SK-N-SH treated with all-trans-retinoic acid at 6 μM for 48 hours (cell line): Measurements from ENCODE around the gene RBFOX1.

Experiments
- ARNTL ChIP-seq: fragments of 450-650 bp; formaldehyde crosslinking; IDR thresholded peaks from 2 replicates; pipeline ENCODE4 v1.5.0; 2020; ENCODE audit warnings: low read depth, mild to moderate bottlenecking, moderate library complexity, borderline replicate concordance
- ISL1 ChIP-seq: fragments of 250-450 bp; sonication (Bioruptor Pico); IDR thresholded peaks from 2 replicates; pipeline ENCODE4 v2.1.2; 2022; ENCODE audit warnings: mild to moderate bottlenecking, moderate library complexity
- OSR1 ChIP-seq: fragments of 250-450 bp; sonication (Bioruptor Pico); IDR thresholded peaks from 2 replicates; pipeline ENCODE4 v1.8.0; 2022; ENCODE audit warnings: moderate library complexity, mild to moderate bottlenecking, inconsistent platforms
- PPARA ChIP-seq: fragments of 250-450 bp; sonication (Bioruptor Pico); IDR thresholded peaks from 2 replicates; pipeline ENCODE4 v1.5.0; 2020; ENCODE audit warnings: mild to moderate bottlenecking, borderline replicate concordance
- RARB ChIP-seq: fragments of 250-450 bp; sonication (Bioruptor Pico); IDR thresholded peaks from 2 replicates; pipeline ENCODE4 v1.8.0; 2021; ENCODE audit warnings: mild to moderate bottlenecking, moderate library complexity
- SNAI2 ChIP-seq: fragments of 250-450 bp; sonication (Bioruptor Pico); IDR thresholded peaks from 2 replicates; pipeline ENCODE4 v1.5.0; 2020; ENCODE audit warnings: mild to moderate bottlenecking, moderate library complexity
- ZFP30 ChIP-seq: fragments of 450-650 bp; formaldehyde crosslinking; IDR thresholded peaks from 2 replicates; pipeline ENCODE4 v1.5.0; 2022; ENCODE audit warnings: mild to moderate bottlenecking, moderate library complexity

DNA sequence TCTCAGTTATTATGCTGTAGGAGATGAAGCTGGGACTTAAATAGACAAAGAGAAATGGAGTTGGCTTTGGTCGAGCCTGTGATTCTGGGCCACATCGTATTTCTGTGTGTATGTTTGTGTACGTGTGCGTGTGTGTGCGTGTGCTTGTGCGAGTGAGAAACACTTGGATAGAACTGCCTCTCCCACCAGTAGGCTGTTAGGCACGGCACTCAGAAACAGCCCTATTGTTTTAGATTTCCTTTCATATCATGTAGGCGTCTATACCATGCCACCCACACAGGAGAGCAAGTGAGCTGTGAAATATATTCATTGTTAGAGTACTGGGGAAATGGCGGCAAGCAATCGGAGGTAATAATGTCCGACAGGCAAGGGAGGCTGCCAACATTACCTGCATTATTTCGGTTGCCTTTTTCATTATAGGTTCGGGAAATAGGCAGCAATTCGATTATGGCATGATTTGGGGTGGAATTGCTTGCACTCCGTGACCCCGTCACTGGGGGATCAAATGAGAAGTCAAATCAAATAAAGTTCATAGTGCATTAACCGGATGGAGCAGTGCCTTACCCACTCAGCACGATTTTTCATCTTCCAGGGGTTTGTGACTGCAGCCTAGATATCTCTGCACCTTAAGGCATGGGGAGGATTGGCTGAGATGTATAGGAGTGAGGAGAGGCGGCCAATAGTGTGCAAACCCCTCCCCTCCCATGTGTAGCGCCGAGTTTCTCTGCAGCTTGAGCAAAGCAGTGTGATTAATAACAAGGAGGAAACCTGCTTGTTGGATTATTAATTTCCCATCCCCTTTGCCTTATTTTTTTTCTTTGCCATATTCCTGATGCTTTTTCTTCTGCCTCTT lies 89.6 kb downstream of the RBFOX1 start:
- no peak for TF ChIP-seq PPARA (CRISPR knock-in tag)
- no peak for TF ChIP-seq OSR1 (CRISPR knock-in tag)
- TF ChIP-seq ARNTL (CRISPR knock-in tag): no peak
- TF ChIP-seq SNAI2 (CRISPR knock-in tag): no peak
- no peak for TF ChIP-seq ZFP30 (CRISPR knock-in tag)
- no peak for TF ChIP-seq ISL1 (CRISPR knock-in tag)
- TF ChIP-seq RARB (CRISPR knock-in tag): no peak
